ENCODE measurements around the gene SCTR. TPM values are rescaled to one million over a fixed set of nuclear protein-coding genes. Genes with fewer than 3 reads are reported as not detected.

SCTR gene
- total RNA-seq, 1 donor from 2014 or later: not detected

- intact Hi-C loops (cut with micrococcal nuclease): no loop called here
- H3K27me3 Mint-ChIP-seq: no peaks in the 10 kb centered on the region
These were observed 35.8 kb downstream of the SCTR start for GRCh38 chr2:119488245-119489214.

GRCh38 chr2:119487434-119488244 is 36.6 kb downstream of the SCTR start:
- Mint-ChIP-seq H3K36me3 (ENCODE audit: low read depth) (no peaks in the 10 kb centered on the region), H3K4me1 (no peaks in the 10 kb centered on the region), H3K27ac (no peak overlapping the region), H3K27me3 (no peaks in the 10 kb centered on the region), H3K4me3 (no peak overlapping the region), H3K9me3 (no peaks in the 10 kb centered on the region)
- intact Hi-C loops (cut with micrococcal nuclease): no loop called here
- DNase-seq: no peak

More at GRCh38 chr2:119488245-119489214, 35.8 kb downstream of the SCTR start:
- Mint-ChIP-seq H3K27ac (no peak overlapping the region), H3K9me3 (no peaks in the 10 kb centered on the region), H3K4me1 (no peaks in the 10 kb centered on the region), H3K36me3 (ENCODE audit: low read depth) (no peaks in the 10 kb centered on the region), H3K4me3 (no peak overlapping the region)
- DNase-seq: no peak

- H3K27me3 Mint-ChIP-seq: no peaks in the 10 kb centered on the region
- intact Hi-C loops (cut with micrococcal nuclease): no loop called here
- H3K36me3 Mint-ChIP-seq (ENCODE audit: low read depth): no peaks in the 10 kb centered on the region
- no peaks in the 10 kb centered on the region for H3K4me1 Mint-ChIP-seq
- H3K9me3 Mint-ChIP-seq: no peaks in the 10 kb centered on the region
- DNase-seq: no peak
- no peak overlapping the region for H3K27ac Mint-ChIP-seq
- H3K4me3 Mint-ChIP-seq: no peak overlapping the region
These were observed 37.4 kb downstream of the SCTR start for GRCh38 chr2:119486886-119487285.

GRCh38 chr2:119486196-119486827 is 38.0 kb downstream of the SCTR start:
- no peaks in the 10 kb centered on the region for H3K27me3 Mint-ChIP-seq
- H3K36me3 Mint-ChIP-seq (ENCODE audit: low read depth): no peaks in the 10 kb centered on the region
- H3K9me3 Mint-ChIP-seq: no peaks in the 10 kb centered on the region
- no peak overlapping the region for H3K4me3 Mint-ChIP-seq
- DNase-seq: no peak
- no peak overlapping the region for H3K27ac Mint-ChIP-seq
- no peaks in the 10 kb centered on the region for H3K4me1 Mint-ChIP-seq
- intact Hi-C loops (cut with micrococcal nuclease): no loop called here

- intact Hi-C loops (cut with micrococcal nuclease): no loop called here
- no peaks in the 10 kb centered on the region for H3K9me3 Mint-ChIP-seq
- DNase-seq: no peak
- no peak overlapping the region for H3K4me3 Mint-ChIP-seq
- no peaks in the 10 kb centered on the region for H3K36me3 Mint-ChIP-seq (ENCODE audit: low read depth)
- no peaks in the 10 kb centered on the region for H3K4me1 Mint-ChIP-seq
- H3K27ac Mint-ChIP-seq: no peak overlapping the region
- no peaks in the 10 kb centered on the region for H3K27me3 Mint-ChIP-seq
These were observed 38.8 kb downstream of the SCTR start for GRCh38 chr2:119485336-119486110.

- Mint-ChIP-seq H3K36me3 (ENCODE audit: low read depth) (no peaks in the 10 kb centered on the region), H3K4me3 (no peak overlapping the region), H3K4me1 (no peaks in the 10 kb centered on the region), H3K9me3 (no peaks in the 10 kb centered on the region), H3K27ac (no peak overlapping the region), H3K27me3 (no peaks in the 10 kb centered on the region)
- intact Hi-C loops (cut with micrococcal nuclease): no loop called here
- DNase-seq: no peak
These were observed 39.4 kb downstream of the SCTR start for GRCh38 chr2:119484834-119485233.

- H3K4me3 Mint-ChIP-seq: no peak overlapping the region
- H3K27ac Mint-ChIP-seq: no peak overlapping the region
- no peaks in the 10 kb centered on the region for H3K4me1 Mint-ChIP-seq
- H3K36me3 Mint-ChIP-seq (ENCODE audit: low read depth): no peaks in the 10 kb centered on the region
- DNase-seq: no peak
- intact Hi-C loops (cut with micrococcal nuclease): no loop called here
- no peaks in the 10 kb centered on the region for H3K9me3 Mint-ChIP-seq
- H3K27me3 Mint-ChIP-seq: no peaks in the 10 kb centered on the region
These were observed 40.2 kb downstream of the SCTR start for GRCh38 chr2:119483896-119484718.

- intact Hi-C loops (cut with micrococcal nuclease): no loop called here
- Mint-ChIP-seq H3K27ac (no peak overlapping the region), H3K4me3 (no peak overlapping the region), H3K36me3 (ENCODE audit: low read depth) (no peaks in the 10 kb centered on the region), H3K9me3 (no peaks in the 10 kb centered on the region), H3K4me1 (no peaks in the 10 kb centered on the region), H3K27me3 (no peaks in the 10 kb centered on the region)
- DNase-seq: no peak
These were observed 40.9 kb downstream of the SCTR start for GRCh38 chr2:119483395-119483753.

- H3K4me1 Mint-ChIP-seq: no peaks in the 10 kb centered on the region
These were observed 41.5 kb downstream of the SCTR start for GRCh38 chr2:119482481-119483394.

GRCh38 chr2:119481501-119482455 is 42.5 kb downstream of the SCTR start:
- H3K36me3 Mint-ChIP-seq (ENCODE audit: low read depth): no peaks in the 10 kb centered on the region
- no peak overlapping the region for H3K27ac Mint-ChIP-seq
- intact Hi-C loops (cut with micrococcal nuclease): no loop called here
- no peak for DNase-seq
- no peak overlapping the region for H3K4me3 Mint-ChIP-seq
- no peaks in the 10 kb centered on the region for H3K27me3 Mint-ChIP-seq
- H3K9me3 Mint-ChIP-seq: no peaks in the 10 kb centered on the region
- H3K4me1 Mint-ChIP-seq: no peaks in the 10 kb centered on the region

More at GRCh38 chr2:119482481-119483394, 41.5 kb downstream of the SCTR start:
- DNase-seq: no peak
- no peaks in the 10 kb centered on the region for H3K36me3 Mint-ChIP-seq (ENCODE audit: low read depth)
- intact Hi-C loops (cut with micrococcal nuclease): no loop called here
- H3K27ac Mint-ChIP-seq: no peak overlapping the region
- H3K9me3 Mint-ChIP-seq: no peaks in the 10 kb centered on the region
- H3K4me3 Mint-ChIP-seq: no peak overlapping the region
- no peaks in the 10 kb centered on the region for H3K27me3 Mint-ChIP-seq

- intact Hi-C loops (cut with micrococcal nuclease): no loop called here
- Mint-ChIP-seq H3K4me1 (no peaks in the 10 kb centered on the region), H3K27ac (no peak overlapping the region), H3K27me3 (no peaks in the 10 kb centered on the region), H3K9me3 (no peaks in the 10 kb centered on the region), H3K4me3 (no peak overlapping the region), H3K36me3 (ENCODE audit: low read depth) (no peaks in the 10 kb centered on the region)
- DNase-seq: no peak
These were observed 43.6 kb downstream of the SCTR start for GRCh38 chr2:119480718-119481142.

All from activated CD4-positive, alpha-beta T cell treated with anti-CD3 and anti-CD28 coated beads, Interleukin-2, amount 10 ng/mL, durations not matched to agents 24 days and 14 days (primary cell).